H9 (cell line): Measurements from ENCODE around the gene TK1. TPM values are rescaled to one million over a fixed set of nuclear protein-coding genes. Genes with fewer than 3 reads are reported as not detected.

Experiments used
- DNase-seq: peaks from one replicate; pipeline ENCODE4 v3.0.0-alpha.2; 2017
- H2AFZ ChIP-seq: one replicate; pipeline ENCODE4 v1.6.1; 2013; ENCODE audit warnings: mild to moderate bottlenecking, low read length, control low read depth, moderate library complexity
- H2AK5ac ChIP-seq: 2 replicates; pipeline ENCODE4 v1.6.1; 2013; ENCODE audit warnings: low read length, control low read depth, mixed read lengths; ENCODE audit not compliant: insufficient read length
- H2BK120ac ChIP-seq: one replicate; pipeline ENCODE4 v1.6.1; 2013; ENCODE audit warnings: low read depth, mild to moderate bottlenecking, low read length, control low read depth, inconsistent platforms; ENCODE audit not compliant: poor library complexity, severe bottlenecking
- H2BK12ac ChIP-seq: 2 replicates; pipeline ENCODE4 v1.6.1; 2013; ENCODE audit warnings: low read length, control low read depth, mixed read lengths, low read depth; ENCODE audit not compliant: insufficient read length
- H2BK15ac ChIP-seq: 2 replicates; pipeline ENCODE4 v1.6.1; 2013; ENCODE audit warnings: low read depth, low read length, control low read depth
- H2BK20ac ChIP-seq: one replicate; pipeline ENCODE4 v1.6.1; 2013; ENCODE audit warnings: low read depth, mild to moderate bottlenecking, low read length, control low read depth, inconsistent platforms; ENCODE audit not compliant: poor library complexity, severe bottlenecking
- H2BK5ac ChIP-seq: 2 replicates; pipeline ENCODE4 v1.6.1; 2013; ENCODE audit warnings: low read length, control low read depth, mixed read lengths; ENCODE audit not compliant: insufficient read length
- H3K14ac ChIP-seq: 2 replicates; pipeline ENCODE4 v1.6.1; 2013; ENCODE audit warnings: low read length, control low read depth; ENCODE audit not compliant: insufficient read depth
- H3K18ac ChIP-seq: 2 replicates; pipeline ENCODE4 v1.6.1; 2013; ENCODE audit warnings: low read depth, mild to moderate bottlenecking, mixed read lengths, low read length, control low read depth; ENCODE audit not compliant: insufficient read length
- H3K23ac ChIP-seq: 2 replicates; pipeline ENCODE4 v1.6.1; 2013; ENCODE audit warnings: low read length, control low read depth, mixed read lengths, low read depth; ENCODE audit not compliant: insufficient read length
- H3K23me2 ChIP-seq: 2 replicates; pipeline ENCODE4 v1.6.1; 2013; ENCODE audit warnings: low read depth, mild to moderate bottlenecking, mixed read lengths, low read length, control low read depth; ENCODE audit not compliant: insufficient read length, poor library complexity, severe bottlenecking
- H3K27ac ChIP-seq: 2 replicates; pipeline ENCODE4 v1.5.1; 2013; ENCODE audit warnings: low read length, control low read depth, mixed read lengths, low read depth; ENCODE audit not compliant: insufficient read length
- H3K27me3 ChIP-seq: 2 replicates; pipeline ENCODE4 v1.6.1; 2013; ENCODE audit warnings: low read length, control low read depth, inconsistent platforms; ENCODE audit not compliant: insufficient read depth
- H3K4ac ChIP-seq: 2 replicates; pipeline ENCODE4 v1.6.1; 2013; ENCODE audit warnings: low read depth, mild to moderate bottlenecking, control low read depth, inconsistent platforms, low read length, moderate library complexity
- H3K4me1 ChIP-seq: 2 replicates; pipeline ENCODE4 v1.6.1; 2013; ENCODE audit warnings: low read length, control low read depth, inconsistent platforms; ENCODE audit not compliant: insufficient read depth
- H3K4me2 ChIP-seq: 2 replicates; pipeline ENCODE4 v1.6.1; 2013; ENCODE audit warnings: low read length, control low read depth, mixed read lengths; ENCODE audit not compliant: insufficient read length, insufficient read depth
- H3K56ac ChIP-seq: 2 replicates; pipeline ENCODE4 v1.6.1; 2013; ENCODE audit warnings: low read depth, mild to moderate bottlenecking, mixed read lengths, low read length, control low read depth; ENCODE audit not compliant: insufficient read length
- H3K79me1 ChIP-seq: 2 replicates; pipeline ENCODE4 v1.6.1; 2013; ENCODE audit warnings: low read depth, mild to moderate bottlenecking, moderate library complexity, low read length, control low read depth, inconsistent platforms; ENCODE audit not compliant: insufficient read depth, poor library complexity, severe bottlenecking
- H3K79me2 ChIP-seq: 2 replicates; pipeline ENCODE4 v1.6.1; 2013; ENCODE audit warnings: low read length, control low read depth, inconsistent platforms; ENCODE audit not compliant: insufficient read depth
- H3K9ac ChIP-seq: 2 replicates; pipeline ENCODE4 v1.6.1; 2013; ENCODE audit warnings: low read length, control low read depth, mixed read lengths; ENCODE audit not compliant: insufficient read length; ENCODE audit errors: extremely low read depth
- H3K9me3 ChIP-seq: one replicate; pipeline ENCODE4 v1.6.1; 2013; ENCODE audit warnings: low read depth, low read length, inconsistent platforms; ENCODE audit not compliant: control insufficient read depth
- H3T11ph ChIP-seq: one replicate; pipeline ENCODE4 v1.6.1; 2013; ENCODE audit warnings: mild to moderate bottlenecking, low read length, control low read depth, inconsistent platforms
- H4K20me1 ChIP-seq: one replicate; pipeline ENCODE4 v1.6.1; 2013; ENCODE audit not compliant: control insufficient read depth, insufficient read length, insufficient read depth
- H4K5ac ChIP-seq: 2 replicates; pipeline ENCODE4 v1.6.1; 2013; ENCODE audit warnings: low read depth, mild to moderate bottlenecking, mixed read lengths, low read length, control low read depth; ENCODE audit not compliant: insufficient read length
- H4K8ac ChIP-seq: replicated peaks from 2 replicates; pipeline ENCODE4 v1.6.1; 2013; ENCODE audit warnings: low read length, control low read depth, mixed read lengths, low read depth; ENCODE audit not compliant: insufficient read length
- H4K91ac ChIP-seq: 2 replicates; pipeline ENCODE4 v1.6.1; 2013; ENCODE audit warnings: low read depth, mild to moderate bottlenecking, moderate library complexity, mixed read lengths, low read length, control low read depth; ENCODE audit not compliant: insufficient read length
- H3K27ac Mint-ChIP-seq, 3 experiments: 2 replicates in 2 of 3; 3 replicates in 1 of 3; pipeline ENCODE4 v1.8.0; 2020 to 2021; ENCODE audit warnings: mixed read lengths in 3 of 3, mild to moderate bottlenecking in 1 of 3, moderate library complexity in 1 of 3
- H3K27me3 Mint-ChIP-seq: 2 replicates; pipeline ENCODE4 v1.8.0; 2021; ENCODE audit warnings: low read depth, mild to moderate bottlenecking, moderate library complexity, mixed read lengths
- H3K36me3 Mint-ChIP-seq, 3 experiments: 2 replicates in 2 of 3; 3 replicates in 1 of 3; pipeline ENCODE4 v1.8.0; 2020 to 2021; ENCODE audit warnings: low read depth in 3 of 3, mixed read lengths in 3 of 3; ENCODE audit not compliant: insufficient read depth in 1 of 3
- H3K4me1 Mint-ChIP-seq, 2 experiments: 2 replicates each; pipeline ENCODE4 v1.8.0; 2020; ENCODE audit warnings: mixed read lengths in 2 of 2
- H3K4me3 Mint-ChIP-seq, 2 experiments: 2 replicates in 1 of 2; 3 replicates in 1 of 2; pipeline ENCODE4 v1.8.0; 2020 to 2021; ENCODE audit warnings: mild to moderate bottlenecking in 2 of 2, mixed read lengths in 2 of 2, moderate library complexity in 1 of 2
- H3K9me3 Mint-ChIP-seq, 2 experiments: 2 replicates in 1 of 2; 3 replicates in 1 of 2; pipeline ENCODE4 v1.8.0; 2020; ENCODE audit warnings: mild to moderate bottlenecking in 2 of 2, mixed read lengths in 2 of 2, moderate library complexity in 1 of 2
- WGBS: extraction: QIAGEN DNeasy Blood & Tissue Kit; methylation state at CpG from one replicate; pipeline ENCODE4 v1.1.7; 2013; ENCODE audit warnings: missing lambda C conversion rate, low lambda C conversion rate, mixed read lengths; ENCODE audit not compliant: insufficient read length; ENCODE audit errors: extremely low coverage; 5-methylcytosine and 5-hydroxymethylcytosine counted together
- total RNA-seq: library from RNA; stranded (reverse); gene quantifications from 2 replicates; pipeline ENCODE4 v1.2.1, GENCODE V29; 2021
- TF ChIP-seq, protein P1 (sequence below): fragments of 200-600 bp; sonication (generic); conservative IDR thresholded peaks from 3 replicates; pipeline ENCODE4 v1.8.0; 2021; ENCODE audit warnings: antibody characterized with exemption, mild to moderate bottlenecking

TK1 gene
- total RNA-seq, 1 experiment from 2014 or later: 95.8 TPM

DNA sequence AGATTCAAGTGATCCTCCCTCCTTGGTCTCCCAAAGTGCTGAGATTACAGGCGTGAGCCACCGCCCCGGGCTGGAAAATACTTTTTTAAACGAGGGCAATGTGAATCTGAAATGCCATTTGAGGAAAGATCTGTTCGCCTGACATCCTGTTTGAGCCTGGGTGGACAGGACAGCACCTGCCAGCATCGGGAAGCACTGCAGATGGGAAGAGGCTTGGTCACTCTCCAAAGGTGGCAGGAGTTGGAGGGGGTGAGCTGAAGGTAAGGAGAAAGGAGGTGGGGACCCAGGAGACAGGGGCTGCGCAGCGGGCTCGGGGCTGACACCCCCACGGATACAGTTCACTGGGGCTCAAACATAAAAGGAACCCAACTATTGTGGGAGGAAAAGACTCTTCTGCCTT lies 23.3 kb upstream of the TK1 start:
- Histone ChIP-seq H3K4me2 (no peak overlapping the region), H2AFZ (no peak overlapping the region), H3K9ac (no peak overlapping the region), H4K5ac (no peak overlapping the region), H4K8ac (no peak overlapping the region), H4K91ac (no peak overlapping the region), H3K56ac (no peak overlapping the region), H3K4ac (no peak overlapping the region), H3K79me1 (no peaks in the 10 kb centered on the region), H4K20me1 (no peaks in the 10 kb centered on the region), H3K23me2 (peaks cover 8% of the 10 kb centered on the region), H3K18ac (no peak overlapping the region), H3K4me1 (no peaks in the 10 kb centered on the region), H2BK20ac (no peak overlapping the region), H3K14ac (no peak overlapping the region), H3T11ph (no peak overlapping the region), H3K79me2 (peaks cover 7% of the 10 kb centered on the region; the same call in 1 of the 2 replicates), H3K9me3 (no peaks in the 10 kb centered on the region), H2BK5ac (no peak overlapping the region), H2BK15ac (no peak overlapping the region), H2BK12ac (no peak overlapping the region), H2BK120ac (no peak overlapping the region), H2AK5ac (no peak overlapping the region), H3K27me3 (no peaks in the 10 kb centered on the region), H3K27ac (no peak overlapping the region), H3K23ac (no peak overlapping the region)
- TF ChIP-seq, protein P1, sequence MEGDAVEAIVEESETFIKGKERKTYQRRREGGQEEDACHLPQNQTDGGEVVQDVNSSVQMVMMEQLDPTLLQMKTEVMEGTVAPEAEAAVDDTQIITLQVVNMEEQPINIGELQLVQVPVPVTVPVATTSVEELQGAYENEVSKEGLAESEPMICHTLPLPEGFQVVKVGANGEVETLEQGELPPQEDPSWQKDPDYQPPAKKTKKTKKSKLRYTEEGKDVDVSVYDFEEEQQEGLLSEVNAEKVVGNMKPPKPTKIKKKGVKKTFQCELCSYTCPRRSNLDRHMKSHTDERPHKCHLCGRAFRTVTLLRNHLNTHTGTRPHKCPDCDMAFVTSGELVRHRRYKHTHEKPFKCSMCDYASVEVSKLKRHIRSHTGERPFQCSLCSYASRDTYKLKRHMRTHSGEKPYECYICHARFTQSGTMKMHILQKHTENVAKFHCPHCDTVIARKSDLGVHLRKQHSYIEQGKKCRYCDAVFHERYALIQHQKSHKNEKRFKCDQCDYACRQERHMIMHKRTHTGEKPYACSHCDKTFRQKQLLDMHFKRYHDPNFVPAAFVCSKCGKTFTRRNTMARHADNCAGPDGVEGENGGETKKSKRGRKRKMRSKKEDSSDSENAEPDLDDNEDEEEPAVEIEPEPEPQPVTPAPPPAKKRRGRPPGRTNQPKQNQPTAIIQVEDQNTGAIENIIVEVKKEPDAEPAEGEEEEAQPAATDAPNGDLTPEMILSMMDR: no peak
- H3K36me3 Mint-ChIP-seq: peaks cover 3 to 17% (median 5%) of the 10 kb centered on the region in 3 experiments; a peak in 5 of 7 replicates
- H3K4me3 Mint-ChIP-seq: no peak overlapping the region
- no peak for DNase-seq
- WGBS: no CpG with 5 or more reads among the region's 10 CpGs
- H3K27ac Mint-ChIP-seq: peak overlapping the region in 2 of 3 experiments; percentile 63 to 78; a peak in 2 of 7 replicates
- peaks cover 13% of the 10 kb centered on the region for H3K27me3 Mint-ChIP-seq
- H3K4me1 Mint-ChIP-seq: no peaks in the 10 kb centered on the region; a peak in 1 of 4 replicates
- peaks cover 0 to 2% of the 10 kb centered on the region in 2 experiments; a peak in 1 of 5 replicates for H3K9me3 Mint-ChIP-seq
